ENCODE results near the gene ANKMY1.

DNA sequence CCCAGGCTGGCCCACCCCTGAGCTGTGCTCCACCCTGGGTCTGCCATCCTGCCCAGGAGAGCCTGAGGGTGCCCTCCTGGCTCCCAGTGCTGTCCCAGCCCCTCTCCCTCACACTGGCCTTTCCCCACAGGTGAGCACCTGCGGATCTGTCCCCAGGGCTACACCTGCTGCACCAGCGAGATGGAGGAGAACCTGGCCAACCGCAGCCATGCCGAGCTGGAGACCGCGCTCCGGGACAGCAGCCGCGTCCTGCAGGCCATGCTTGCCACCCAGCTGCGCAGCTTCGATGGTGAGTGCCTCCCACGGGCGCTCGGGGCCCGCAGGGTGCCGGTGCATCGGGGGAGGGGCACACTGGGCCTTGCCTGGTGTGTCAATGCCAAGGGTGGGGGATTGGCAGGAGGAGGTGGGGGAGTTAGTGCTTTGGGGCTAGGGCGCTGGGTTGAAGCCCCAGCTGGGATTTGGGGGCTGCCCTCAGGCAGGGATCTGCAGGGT, 98.8 kb downstream of the ANKMY1 start:
- TF ChIP-seq CTCF (IDR thresholded peaks at IDR 0.05; ENCODE audit: poor library complexity), result no peak
- TF ChIP-seq EZH2 (IDR thresholded peaks at IDR 0.05; ENCODE audit: borderline replicate concordance), result no peak
- TF ChIP-seq EZH2phosphoT487 (IDR thresholded peaks at IDR 0.05; ENCODE audit: low read depth, severe bottlenecking, unreplicated experiment), result no peak

Data from hepatocyte (in vitro differentiated cells).